Endothelial cell (in vitro differentiated cells): ENCODE results near the gene LINGO3. TPM values are rescaled to one million over a fixed set of nuclear protein-coding genes. Genes with fewer than 3 reads are reported as not detected.
"Not testable (repeated sequence)": the region's sequence is repeated elsewhere in the genome, so short reads cannot be mapped to it uniquely, and the experiment has no call there.

Experiments
- DNase-seq: peaks from one replicate; pipeline ENCODE4 v3.0.0; 2021; ENCODE audit warnings: low spot score
- H3K27ac Mint-ChIP-seq: one replicate; pipeline ENCODE4 v1.8.0; 2021; ENCODE audit warnings: mixed read lengths, inconsistent platforms; ENCODE audit not compliant: unreplicated experiment
- H3K27me3 Mint-ChIP-seq: one replicate; pipeline ENCODE4 v1.8.0; 2021; ENCODE audit warnings: mild to moderate bottlenecking, moderate library complexity, mixed read lengths, inconsistent platforms; ENCODE audit not compliant: unreplicated experiment
- H3K36me3 Mint-ChIP-seq: one replicate; pipeline ENCODE4 v1.8.0; 2021; ENCODE audit warnings: mild to moderate bottlenecking, low read depth, mixed read lengths, inconsistent platforms; ENCODE audit not compliant: unreplicated experiment
- H3K4me1 Mint-ChIP-seq: one replicate; pipeline ENCODE4 v1.8.0; 2021; ENCODE audit warnings: mild to moderate bottlenecking, mixed read lengths, inconsistent platforms; ENCODE audit not compliant: unreplicated experiment
- H3K4me3 Mint-ChIP-seq: one replicate; pipeline ENCODE4 v1.8.0; 2021; ENCODE audit warnings: mild to moderate bottlenecking, mixed read lengths, inconsistent platforms; ENCODE audit not compliant: unreplicated experiment
- H3K9me3 Mint-ChIP-seq: one replicate; pipeline ENCODE4 v1.8.0; 2021; ENCODE audit warnings: mixed read lengths, inconsistent platforms; ENCODE audit not compliant: unreplicated experiment
- total RNA-seq: library from RNA; stranded (reverse); fragmentation: NEBNext Ultra II Directional; extraction: Animal tissue kit (Norgen Biotek cat#: 25700); gene quantifications from one replicate; pipeline ENCODE4 v1.2.1, GENCODE V29; 2021; ENCODE audit not compliant: unreplicated experiment
- TF ChIP-seq, protein P1 (sequence below): fragments of 200-600 bp; sonication (generic); IDR thresholded peaks from one replicate; pipeline ENCODE4 v1.5.0; 2021; ENCODE audit warnings: antibody characterized with exemption; ENCODE audit not compliant: unreplicated experiment

The LINGO3 gene
- total RNA-seq, 1 donor from 2014 or later: not detected

- Mint-ChIP-seq H3K27ac (no peak overlapping the region), H3K36me3 (no peaks in the 10 kb centered on the region)
Observed at GRCh38 chr19:2353887-2354592, 46.1 kb upstream of the LINGO3 start.

DNA sequence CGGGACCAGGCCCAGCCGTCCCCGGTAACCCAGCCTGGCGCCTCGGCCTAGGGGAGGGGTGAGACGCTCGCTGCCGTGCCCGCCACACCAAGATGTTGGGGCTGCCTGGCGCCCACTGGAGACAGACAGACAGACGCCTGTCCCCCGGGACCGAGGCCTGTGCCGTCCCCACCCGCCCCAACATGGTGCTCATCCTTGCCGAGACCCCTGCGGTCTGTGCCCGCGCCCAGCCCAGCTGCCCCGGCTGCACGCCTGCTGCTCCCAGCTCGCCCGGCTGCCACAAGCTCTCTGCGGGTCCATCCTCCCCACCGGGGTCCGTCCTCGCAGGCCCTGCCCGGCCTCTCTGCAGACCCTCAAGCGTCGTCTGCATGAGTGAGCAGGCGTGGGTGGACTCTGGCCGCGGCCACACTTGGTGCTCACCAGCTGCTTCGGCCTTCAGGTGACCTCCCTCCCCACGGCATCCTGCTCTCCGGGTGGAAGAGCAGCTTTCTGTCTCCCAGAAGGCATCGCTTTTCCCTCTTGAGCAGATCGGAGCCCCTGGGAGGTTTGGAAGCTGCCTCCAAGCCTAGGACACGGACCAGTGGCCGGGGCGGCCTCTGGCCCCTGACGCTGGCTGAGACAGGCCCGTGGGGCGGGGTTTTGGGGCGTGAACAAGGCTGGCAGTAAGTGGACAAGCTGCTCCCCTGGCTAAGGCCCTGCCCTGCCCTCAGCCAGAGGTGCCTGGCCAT, 45.4 kb upstream of the LINGO3 start:
- H3K27ac Mint-ChIP-seq: no peak overlapping the region
- H3K27me3 Mint-ChIP-seq: peaks cover 2% of the 10 kb centered on the region
- TF ChIP-seq, protein P1, sequence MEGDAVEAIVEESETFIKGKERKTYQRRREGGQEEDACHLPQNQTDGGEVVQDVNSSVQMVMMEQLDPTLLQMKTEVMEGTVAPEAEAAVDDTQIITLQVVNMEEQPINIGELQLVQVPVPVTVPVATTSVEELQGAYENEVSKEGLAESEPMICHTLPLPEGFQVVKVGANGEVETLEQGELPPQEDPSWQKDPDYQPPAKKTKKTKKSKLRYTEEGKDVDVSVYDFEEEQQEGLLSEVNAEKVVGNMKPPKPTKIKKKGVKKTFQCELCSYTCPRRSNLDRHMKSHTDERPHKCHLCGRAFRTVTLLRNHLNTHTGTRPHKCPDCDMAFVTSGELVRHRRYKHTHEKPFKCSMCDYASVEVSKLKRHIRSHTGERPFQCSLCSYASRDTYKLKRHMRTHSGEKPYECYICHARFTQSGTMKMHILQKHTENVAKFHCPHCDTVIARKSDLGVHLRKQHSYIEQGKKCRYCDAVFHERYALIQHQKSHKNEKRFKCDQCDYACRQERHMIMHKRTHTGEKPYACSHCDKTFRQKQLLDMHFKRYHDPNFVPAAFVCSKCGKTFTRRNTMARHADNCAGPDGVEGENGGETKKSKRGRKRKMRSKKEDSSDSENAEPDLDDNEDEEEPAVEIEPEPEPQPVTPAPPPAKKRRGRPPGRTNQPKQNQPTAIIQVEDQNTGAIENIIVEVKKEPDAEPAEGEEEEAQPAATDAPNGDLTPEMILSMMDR: no peak
- H3K4me3 Mint-ChIP-seq: no peak overlapping the region
- no peaks in the 10 kb centered on the region for H3K4me1 Mint-ChIP-seq
- DNase-seq: no peak
- no peaks in the 10 kb centered on the region for H3K9me3 Mint-ChIP-seq
- no peaks in the 10 kb centered on the region for H3K36me3 Mint-ChIP-seq

More at GRCh38 chr19:2353887-2354592, 46.1 kb upstream of the LINGO3 start:
- Mint-ChIP-seq H3K9me3 (no peaks in the 10 kb centered on the region), H3K4me1 (no peaks in the 10 kb centered on the region), H3K27me3 (peaks cover 5% of the 10 kb centered on the region), H3K4me3 (no peak overlapping the region)
- no peak for DNase-seq
- TF ChIP-seq, protein P1: no peak

GRCh38 chr19:2352121-2352520, 44.2 kb upstream of the LINGO3 start:
- H3K4me1 Mint-ChIP-seq: no peaks in the 10 kb centered on the region
- H3K4me3 Mint-ChIP-seq: no peak overlapping the region
- no peak overlapping the region for H3K27ac Mint-ChIP-seq
- TF ChIP-seq, protein P1: no peak
- peaks cover 2% of the 10 kb centered on the region for H3K27me3 Mint-ChIP-seq
- no peak for DNase-seq
- H3K36me3 Mint-ChIP-seq: no peaks in the 10 kb centered on the region
- no peaks in the 10 kb centered on the region for H3K9me3 Mint-ChIP-seq

DNA sequence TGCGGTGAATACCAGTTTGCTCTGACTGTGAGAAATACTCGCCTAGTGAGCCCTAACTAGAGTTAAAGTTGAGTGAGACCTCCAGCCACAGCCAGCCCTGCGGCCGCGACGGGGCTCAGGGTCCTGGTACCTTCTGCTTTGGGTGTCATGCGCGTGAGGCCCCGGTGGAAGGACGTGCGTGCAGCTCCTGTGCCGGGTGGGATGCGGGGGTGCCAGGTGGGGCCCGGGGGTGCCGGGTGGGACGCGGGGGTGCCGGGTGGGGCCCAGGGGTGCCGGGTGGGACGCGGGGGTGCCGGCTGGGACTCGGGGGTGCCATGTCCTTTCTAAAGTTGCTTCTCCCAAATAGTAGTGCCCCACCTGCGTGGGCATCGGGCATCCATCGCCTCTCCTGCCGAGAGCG, 43.6 kb upstream of the LINGO3 start:
- no peaks in the 10 kb centered on the region for H3K4me1 Mint-ChIP-seq
- no peaks in the 10 kb centered on the region for H3K36me3 Mint-ChIP-seq
- no peak overlapping the region for H3K4me3 Mint-ChIP-seq
- no peak overlapping the region for H3K27ac Mint-ChIP-seq
- H3K27me3 Mint-ChIP-seq: peaks cover 2% of the 10 kb centered on the region
- H3K9me3 Mint-ChIP-seq: no peaks in the 10 kb centered on the region
- TF ChIP-seq, protein P1: no peak
- DNase-seq: no peak

GRCh38 chr19:2350656-2351055, 42.7 kb upstream of the LINGO3 start:
- Mint-ChIP-seq H3K9me3 (no peaks in the 10 kb centered on the region), H3K4me1 (peaks cover 3% of the 10 kb centered on the region), H3K4me3 (no peak overlapping the region), H3K27me3 (peaks cover 2% of the 10 kb centered on the region), H3K36me3 (peaks cover 4% of the 10 kb centered on the region), H3K27ac (no peak overlapping the region)
- no peak for DNase-seq
- TF ChIP-seq, protein P1: no peak

DNA sequence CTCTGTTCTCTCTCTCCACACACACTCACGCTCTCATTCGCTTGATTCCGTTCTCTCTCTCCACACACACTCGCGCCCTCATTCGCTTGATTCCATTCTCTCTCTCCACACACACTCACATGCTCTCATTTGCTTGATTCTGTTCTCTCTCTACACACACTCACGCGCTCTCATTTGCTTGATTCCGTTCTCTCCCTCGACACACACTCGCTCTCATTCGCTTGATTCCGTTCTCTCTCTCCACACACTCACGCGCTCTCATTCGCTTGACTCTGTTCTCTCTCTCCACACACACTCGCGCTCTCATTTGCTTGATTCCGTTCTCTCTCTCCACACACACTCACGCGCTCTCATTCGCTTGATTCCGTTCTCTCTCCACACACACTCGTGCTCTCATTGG, 41.9 kb upstream of the LINGO3 start:
- H3K4me3 Mint-ChIP-seq, H3K27me3 Mint-ChIP-seq, H3K9me3 Mint-ChIP-seq, H3K36me3 Mint-ChIP-seq, H3K4me1 Mint-ChIP-seq, H3K27ac Mint-ChIP-seq, DNase-seq: not testable (repeated sequence)
